Kidney (tissue), 14 donors: ENCODE measurements around the gene C10orf120. TPM values are rescaled to one million over a fixed set of nuclear protein-coding genes. Genes with fewer than 3 reads are reported as not detected.

Source experiments
- DNase-seq, 5 donors: peaks; one replicate each; pipeline ENCODE4 v3.0.0-alpha.2; 2013 to 2020
- FAIRE-seq: peaks from 2 replicates; lab custom pipeline; 2012; peaks lifted over from hg19 to GRCh38; lab: Jason Lieb, UNC
- H3K27ac ChIP-seq, 2 donors: one replicate each; pipeline ENCODE4 v1.7.0; 2013; ENCODE audit warnings: low read depth in 2 of 2, low read length in 2 of 2, inconsistent platforms in 1 of 2
- H3K27me3 ChIP-seq: one replicate; pipeline ENCODE4 v1.7.1; 2013; ENCODE audit warnings: low read length, inconsistent platforms; ENCODE audit not compliant: control insufficient read depth, insufficient read depth
- H3K36me3 ChIP-seq, 3 donors: one replicate each; pipeline versions ENCODE4 v1.7.0 to v1.7.1; 2013; ENCODE audit warnings: low read length in 3 of 3, control low read depth in 1 of 3, inconsistent platforms in 1 of 3; ENCODE audit not compliant: insufficient read depth in 3 of 3, control insufficient read depth in 2 of 3
- H3K4me1 ChIP-seq, 3 donors: one replicate each; pipeline versions ENCODE4 v1.7.0 to v1.7.1; 2013; ENCODE audit warnings: low read length in 3 of 3, inconsistent platforms in 1 of 3, low read depth in 1 of 3; ENCODE audit not compliant: control insufficient read depth in 2 of 3, insufficient read depth in 2 of 3
- H3K4me3 ChIP-seq, 3 donors: one replicate each; pipeline versions ENCODE4 v1.7.0 to v1.8.1; 2013; ENCODE audit warnings: low read length in 3 of 3, control low read depth in 1 of 3, inconsistent platforms in 1 of 3
- H3K9ac ChIP-seq, 3 donors: one replicate each; pipeline versions ENCODE4 v1.7.0 to v1.7.1; 2013; ENCODE audit warnings: low read length in 3 of 3, control low read depth in 1 of 3, inconsistent platforms in 1 of 3
- H3K9me3 ChIP-seq, 3 donors: one replicate each; pipeline versions ENCODE4 v1.7.0 to v1.7.1; 2013; ENCODE audit warnings: low read length in 3 of 3, control low read depth in 1 of 3, inconsistent platforms in 1 of 3; ENCODE audit not compliant: control insufficient read depth in 2 of 3, insufficient read depth in 1 of 3
- CTCF ChIP-seq: IDR thresholded peaks from 3 replicates; pipeline ENCODE4 v1.5.1; 2012; ENCODE audit warnings: mild to moderate bottlenecking, moderate library complexity, borderline replicate concordance; ENCODE audit not compliant: insufficient read depth; ENCODE audit errors: extremely low read depth
- intact Hi-C: fragments of 100-400 bp; cut with DNase I; formaldehyde crosslinking; loops from one replicate; pipeline ENCODE4 v1.11.1; 2022
- polyA plus RNA-seq: library from polyadenylated mRNA; stranded (reverse); fragments of 350-450 nt; fragmentation: Illumina TruSeq; extraction: RNeasy Lipid Tissue Mini Kit (QIAGEN cat#74804); gene quantifications from one replicate; pipeline ENCODE4 v1.2.3, GENCODE V29; 2014; ENCODE audit warnings: low read depth, low replicate concordance; ENCODE audit not compliant: insufficient read depth
- total RNA-seq: library from RNA; stranded (reverse); fragmentation: NEBNext Ultra II Directional; extraction: Animal tissue kit (Norgen Biotek cat#: 25700); gene quantifications from one replicate; pipeline ENCODE4 v1.2.1, GENCODE V29; 2021
- donor health status: control.
- donor health status: control.
- donor health status: control.
- donor health status: control.
- donor health status: control.
- donor health status: DM: yes; HTN: yes; CAD: no.
- donor health status: Normal renal cell carcinoma (clear cell type).

C10orf120 gene
- total and polyA plus RNA-seq, 2 donors from 2014 or later: not detected

- DNase-seq: no peak
- intact Hi-C loops: no loop called here
Measured at GRCh38 chr10:122701652-122702051, 2.0 kb upstream of the C10orf120 start.

GRCh38 chr10:122696687-122697086 lies 3.0 kb downstream of the C10orf120 start:
- Histone ChIP-seq H3K9ac (no peak overlapping the region), H3K4me3 (no peak overlapping the region), H3K4me1 (no peaks in the 10 kb centered on the region), H3K27ac (no peak overlapping the region), H3K36me3 (no peaks in the 10 kb centered on the region), H3K27me3 (no peaks in the 10 kb centered on the region), H3K9me3 (no peaks in the 10 kb centered on the region)
- FAIRE-seq: no peak
- TF ChIP-seq CTCF: no peak
- no peak for DNase-seq
- intact Hi-C loops: no loop called here

More at GRCh38 chr10:122701652-122702051, 2.0 kb upstream of the C10orf120 start:
- H3K4me3 ChIP-seq: no peak overlapping the region
- no peaks in the 10 kb centered on the region for H3K36me3 ChIP-seq
- H3K9me3 ChIP-seq: no peaks in the 10 kb centered on the region
- H3K27ac ChIP-seq: no peak overlapping the region
- TF ChIP-seq CTCF: no peak
- FAIRE-seq: no peak
- no peaks in the 10 kb centered on the region for H3K4me1 ChIP-seq
- no peak overlapping the region for H3K9ac ChIP-seq
- H3K27me3 ChIP-seq: no peaks in the 10 kb centered on the region

GRCh38 chr10:122692744-122693143 lies 6.9 kb downstream of the C10orf120 start:
- DNase-seq: no peak
- no peak for TF ChIP-seq CTCF

GRCh38 chr10:122689146-122689820 lies 10.4 kb downstream of the C10orf120 start:
- H3K36me3 ChIP-seq: no peaks in the 10 kb centered on the region
- no peak overlapping the region for H3K4me3 ChIP-seq
- H3K27ac ChIP-seq: peak overlapping the region in 1 of 2 donors; percentile 37
- DNase-seq (no peak), FAIRE-seq (no peak)
- TF ChIP-seq CTCF: no peak
- H3K9ac ChIP-seq: no peak overlapping the region
- H3K27me3 ChIP-seq: no peaks in the 10 kb centered on the region
- intact Hi-C loops: no loop called here
- H3K9me3 ChIP-seq: no peaks in the 10 kb centered on the region
- H3K4me1 ChIP-seq: no peaks in the 10 kb centered on the region

More at GRCh38 chr10:122692744-122693143, 6.9 kb downstream of the C10orf120 start:
- no peaks in the 10 kb centered on the region for H3K36me3 ChIP-seq
- H3K27me3 ChIP-seq: no peaks in the 10 kb centered on the region
- H3K27ac ChIP-seq: no peak overlapping the region
- FAIRE-seq: no peak
- no peak overlapping the region for H3K4me3 ChIP-seq
- intact Hi-C loops: no loop called here
- H3K9me3 ChIP-seq: no peaks in the 10 kb centered on the region
- H3K4me1 ChIP-seq: no peaks in the 10 kb centered on the region
- no peak overlapping the region for H3K9ac ChIP-seq
